Hematopoietic multipotent progenitor cell treated with erythropoietin and hydrocortisone succinate and interleukin-3 and kit ligand, for 15 days (in vitro differentiated cells): ENCODE measurements around the gene FAM234B.
"Not testable (repeated sequence)": the region's sequence is repeated elsewhere in the genome, so short reads cannot be mapped to it uniquely, and the experiment has no call there.

ENCODE experiments used
- DNase-seq: peaks from one replicate; pipeline ENCODE4 v3.0.0-alpha.2; 2015; ENCODE audit warnings: low spot score

FAM234B gene

GRCh38 chr12:13061377-13061776 is 17.2 kb downstream of the FAM234B start:
- DNase-seq: peak; percentile 86

GRCh38 chr12:13062669-13063068 is 18.5 kb downstream of the FAM234B start:
- DNase-seq: no peak

- DNase-seq: no peak
These were observed 21.8 kb downstream of the FAM234B start for GRCh38 chr12:13066014-13066413.

GRCh38 chr12:13066459-13066858 is 22.3 kb downstream of the FAM234B start:
- DNase-seq: no peak

DNA sequence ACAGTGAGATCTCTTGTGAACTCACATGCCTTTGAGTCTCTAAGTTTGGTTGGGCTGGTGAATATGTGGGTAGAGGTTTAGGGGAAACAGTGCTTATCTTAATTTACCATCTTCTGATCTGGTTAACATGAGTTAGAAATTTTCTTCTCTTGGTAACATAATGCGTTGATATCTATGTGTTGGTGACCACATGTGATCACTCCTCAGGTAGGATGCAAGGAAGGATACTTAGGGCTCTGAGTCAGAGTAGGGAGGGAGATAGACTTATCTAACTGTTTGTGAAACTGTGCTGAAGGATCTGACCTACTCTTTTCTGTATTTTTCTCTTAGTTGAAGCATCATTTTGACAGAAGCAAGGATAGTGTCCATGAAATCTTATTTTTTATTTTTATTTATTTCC is 23.1 kb downstream of the FAM234B start:
- DNase-seq: no peak

DNA sequence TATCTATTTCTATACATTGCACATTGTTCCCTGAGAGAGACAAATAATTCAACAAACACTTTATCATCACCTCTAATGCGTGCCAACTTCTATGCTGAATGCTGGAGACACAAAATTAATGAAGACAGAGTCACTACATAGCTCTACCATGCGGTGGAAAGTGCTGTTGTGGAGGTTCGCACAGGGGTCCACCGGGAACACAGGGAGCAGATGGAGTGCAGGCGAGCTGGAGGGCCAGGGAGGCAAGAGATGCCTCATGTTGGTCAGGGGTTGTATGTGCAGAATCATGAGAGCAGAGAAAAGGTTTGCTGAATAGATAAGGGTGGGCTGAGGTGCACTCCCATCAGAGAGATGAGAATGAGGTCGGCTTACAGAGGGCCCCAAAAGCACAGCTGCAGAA is 25.2 kb downstream of the FAM234B start:
- no peak for DNase-seq

- no peak for DNase-seq
These were observed 27.4 kb downstream of the FAM234B start for GRCh38 chr12:13071305-13072280.

DNA sequence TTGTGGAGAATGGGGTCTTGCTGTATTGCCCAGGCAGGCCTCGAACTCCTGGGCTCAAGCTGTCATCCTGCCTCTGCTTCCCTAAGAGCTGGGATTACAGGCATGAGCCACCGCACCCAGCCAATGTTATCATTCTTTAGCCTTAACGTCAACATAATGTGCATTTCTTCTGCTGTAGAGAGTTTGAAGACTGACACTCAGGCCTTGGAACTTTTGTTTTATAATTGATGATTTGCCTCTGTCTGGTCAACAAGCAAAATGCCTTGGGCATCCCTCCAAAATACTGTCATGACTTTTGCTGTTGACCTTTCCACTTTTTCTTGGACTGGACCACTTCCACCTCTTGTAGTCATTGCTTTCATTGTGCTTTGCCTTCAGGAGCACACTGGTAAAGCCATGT is 29.0 kb downstream of the FAM234B start:
- no peak for DNase-seq

DNA sequence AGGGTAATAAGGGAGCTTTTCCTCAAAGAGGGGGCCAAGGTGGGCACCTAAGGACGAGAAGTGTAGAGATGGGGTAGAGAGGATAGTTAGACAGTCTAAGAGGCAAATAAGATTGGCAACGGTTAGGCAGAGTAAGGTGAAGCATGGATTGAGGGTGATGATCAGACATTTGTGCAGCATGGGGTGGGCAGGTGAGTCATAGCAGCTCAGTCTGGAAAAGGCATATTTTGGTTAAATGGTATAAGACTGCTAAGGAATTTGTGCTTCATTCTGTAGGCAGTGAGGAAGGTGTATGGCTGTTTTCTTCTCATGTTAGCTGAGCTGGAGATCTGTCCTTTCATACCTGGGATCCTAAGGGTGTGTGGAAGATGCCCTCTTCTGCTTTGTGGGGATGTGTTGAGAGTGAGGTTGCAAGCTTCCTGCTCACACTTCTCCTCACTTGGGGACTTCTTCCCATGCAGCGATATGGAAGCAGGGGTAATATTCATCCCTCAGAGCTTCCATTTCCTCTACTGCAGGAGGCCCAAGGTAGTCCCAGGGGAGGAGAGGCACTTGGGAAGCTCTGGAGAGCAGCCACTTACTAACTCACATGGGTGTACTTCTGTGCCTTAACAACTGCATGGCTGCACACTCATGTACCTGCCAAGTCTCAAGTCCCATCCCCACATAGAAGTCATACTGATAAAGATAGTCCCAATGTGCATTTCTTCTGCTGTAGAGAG is 30.4 kb downstream of the FAM234B start:
- no peak for DNase-seq

DNA sequence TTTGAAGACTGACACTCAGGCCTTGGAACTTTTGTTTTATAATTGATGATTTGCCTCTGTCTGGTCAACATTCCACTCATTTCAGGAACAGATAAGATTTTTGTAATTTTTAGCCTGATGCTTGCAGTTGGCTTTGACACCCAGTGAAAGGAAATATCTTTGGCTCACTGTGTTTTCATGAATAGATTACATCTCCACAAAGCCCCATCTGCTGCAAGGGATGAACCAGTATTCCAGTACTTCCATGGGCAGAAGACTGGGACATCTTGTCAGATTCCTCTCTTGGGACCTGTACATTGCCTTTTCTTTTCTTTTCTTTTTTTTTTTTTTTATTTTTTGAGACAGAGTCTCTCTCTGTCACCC is 30.9 kb downstream of the FAM234B start:
- no peak for DNase-seq

GRCh38 chr12:13075786-13076570 is 31.8 kb downstream of the FAM234B start:
- no peak for DNase-seq

DNA sequence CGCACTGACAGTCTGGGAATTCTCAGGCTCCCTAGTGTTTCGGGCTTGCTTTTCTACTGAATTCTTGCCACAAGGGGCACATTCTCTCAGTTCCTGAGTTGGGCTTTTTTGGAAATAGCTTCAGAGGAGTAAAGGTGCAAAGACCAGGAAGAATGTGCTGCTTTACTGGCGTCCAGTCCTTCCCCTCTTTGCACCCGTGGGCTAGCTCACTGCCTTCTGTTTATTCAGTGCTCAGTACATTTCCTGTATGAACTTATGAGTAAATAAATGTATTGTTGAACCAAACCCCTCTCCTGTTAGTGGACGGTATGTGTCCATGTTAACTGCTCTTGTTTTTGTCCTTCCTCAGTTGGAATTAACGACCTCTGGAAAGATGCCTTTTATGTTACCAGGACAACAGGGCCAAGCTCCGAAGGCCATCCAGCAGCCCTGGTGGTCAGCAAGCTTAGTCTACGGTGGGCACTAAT is 35.3 kb downstream of the FAM234B start:
- no peak for DNase-seq

- DNase-seq: no peak
These were observed 36.1 kb downstream of the FAM234B start for GRCh38 chr12:13080266-13080665.

GRCh38 chr12:13082861-13083260 is 38.7 kb downstream of the FAM234B start:
- no peak for DNase-seq

GRCh38 chr12:13083638-13084037 is 39.5 kb downstream of the FAM234B start:
- not testable (repeated sequence) for DNase-seq

DNA sequence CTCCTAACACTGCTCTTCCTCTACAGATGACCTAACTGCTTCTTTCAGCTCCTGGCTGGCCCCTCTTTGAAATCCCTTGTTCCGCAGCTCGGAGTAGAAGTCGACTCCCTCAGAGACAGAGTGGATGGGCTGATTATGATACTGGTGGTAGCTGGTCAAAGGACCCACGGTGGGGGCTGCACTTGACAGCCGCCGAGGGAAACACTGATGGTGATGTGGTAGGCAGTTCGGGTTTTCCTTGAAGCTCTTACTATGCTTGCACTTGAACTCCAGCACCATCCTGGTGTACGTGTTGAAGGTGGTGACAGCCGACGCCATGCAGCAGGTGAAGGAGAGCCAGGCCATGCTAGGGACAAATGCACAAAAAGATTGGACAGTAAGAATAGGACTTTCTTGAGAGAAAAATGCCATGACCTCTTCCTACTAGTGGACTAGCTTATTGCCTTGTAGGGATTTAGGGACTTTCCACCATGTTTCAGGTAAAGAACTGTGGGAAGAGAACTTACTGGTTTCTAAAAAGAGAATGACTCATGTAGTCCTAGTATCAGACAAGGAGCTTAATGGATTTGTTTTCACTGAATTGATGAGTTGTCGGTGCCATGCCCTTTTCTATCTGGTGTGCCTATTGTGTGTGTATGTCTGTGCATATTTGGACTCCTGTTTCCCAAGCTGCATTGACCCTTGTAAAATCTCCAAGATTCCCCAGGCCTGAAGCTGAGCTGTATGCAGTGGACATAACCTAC is 40.9 kb downstream of the FAM234B start:
- no peak for DNase-seq

GRCh38 chr12:13085968-13086686 is 41.9 kb downstream of the FAM234B start:
- DNase-seq: no peak

- no peak for DNase-seq
These were observed 43.6 kb downstream of the FAM234B start for GRCh38 chr12:13087766-13088165.

DNA sequence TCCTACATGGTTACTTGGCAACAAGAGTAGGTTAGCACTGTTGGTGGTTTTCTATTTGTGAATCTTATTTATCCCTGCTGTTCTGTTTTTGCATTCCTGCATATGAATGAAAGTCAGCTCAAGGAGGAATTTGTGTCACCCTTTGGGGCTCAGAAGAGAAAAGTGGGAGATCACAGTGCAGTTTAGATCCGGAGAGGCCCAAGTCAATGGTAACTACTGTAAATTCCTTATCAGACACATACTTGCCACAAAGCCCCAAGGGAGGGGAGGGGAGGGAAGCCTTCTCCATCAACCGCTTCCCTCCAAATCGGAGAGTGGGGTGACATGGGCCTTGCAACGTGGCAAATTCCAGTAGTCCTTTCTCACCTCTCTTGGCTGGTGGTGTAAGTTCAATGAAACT is 44.3 kb downstream of the FAM234B start:
- DNase-seq: no peak

- no peak for DNase-seq
These were observed 45.9 kb downstream of the FAM234B start for GRCh38 chr12:13090054-13090453.

DNA sequence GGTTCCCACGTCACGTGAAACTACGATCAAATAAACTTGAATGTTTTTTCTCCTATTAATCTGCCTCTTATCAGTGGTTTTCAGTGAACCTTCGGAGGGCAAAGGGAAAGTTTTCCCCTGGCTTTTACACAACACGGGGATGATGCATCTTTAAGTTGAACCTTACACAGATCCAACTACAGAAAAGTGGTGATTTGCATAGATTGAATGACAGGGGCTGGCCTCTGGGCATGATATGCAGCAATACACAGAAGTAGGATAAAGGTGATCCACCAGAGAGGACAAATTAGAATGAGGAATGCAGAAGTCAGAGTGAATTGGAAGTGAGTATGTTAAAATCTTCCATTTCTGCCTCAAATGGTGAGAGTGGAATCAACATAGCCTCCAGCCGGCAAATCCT is 47.7 kb downstream of the FAM234B start:
- no peak for DNase-seq
